BLaER1 (cell line): ENCODE data around the gene HOXB13.

Experiments used
- H3K27ac ChIP-seq: shearing (Covaris generic); formaldehyde crosslinking; 2 replicates; pipeline ENCODE4 v1.8.1; 2022
- H3K27me3 ChIP-seq: shearing (Covaris generic); formaldehyde crosslinking; 2 replicates; pipeline ENCODE4 v1.8.1; 2022
- H3K36me3 ChIP-seq: shearing (Covaris generic); formaldehyde crosslinking; 2 replicates; pipeline ENCODE4 v1.8.1; 2022
- H3K4me1 ChIP-seq: shearing (Covaris generic); formaldehyde crosslinking; 2 replicates; pipeline ENCODE4 v1.8.1; 2022
- H3K4me2 ChIP-seq: shearing (Covaris generic); formaldehyde crosslinking; 2 replicates; pipeline ENCODE4 v1.8.1; 2022
- H3K4me3 ChIP-seq: shearing (Covaris generic); formaldehyde crosslinking; 2 replicates; pipeline ENCODE4 v1.8.1; 2022
- H3K9ac ChIP-seq: shearing (Covaris generic); formaldehyde crosslinking; 2 replicates; pipeline ENCODE4 v1.8.1; 2022
- H3K9me3 ChIP-seq: shearing (Covaris generic); formaldehyde crosslinking; 2 replicates; pipeline ENCODE4 v1.8.1; 2022
- H4K20me1 ChIP-seq: shearing (Covaris generic); formaldehyde crosslinking; 2 replicates; pipeline ENCODE4 v1.8.1; 2022
- Cebpa-rat ChIP-seq: shearing (Covaris generic); IDR thresholded peaks from 2 replicates; pipeline ENCODE4 v1.8.1; 2022

Gene HOXB13

GRCh38 chr17:48737330-48738043 is 8.9 kb upstream of the HOXB13 start:
- Histone ChIP-seq H4K20me1 (peaks cover 85% of the 10 kb centered on the region), H3K4me3 (no peak overlapping the region), H3K4me1 (no peaks in the 10 kb centered on the region), H3K4me2 (no peak overlapping the region), H3K27me3 (peaks cover 100% of the 10 kb centered on the region), H3K9me3 (peaks cover 28% of the 10 kb centered on the region; the same call in 1 of the 2 replicates), H3K9ac (no peak overlapping the region), H3K27ac (no peak overlapping the region), H3K36me3 (no peaks in the 10 kb centered on the region)
- TF ChIP-seq Cebpa-rat, result no peak

GRCh38 chr17:48735062-48735351 is 6.5 kb upstream of the HOXB13 start:
- peaks cover 94% of the 10 kb centered on the region for H4K20me1 ChIP-seq
- H3K9ac ChIP-seq, result no peak overlapping the region
- TF ChIP-seq Cebpa-rat, result no peak
- no peak overlapping the region for H3K4me2 ChIP-seq
- H3K36me3 ChIP-seq, result no peaks in the 10 kb centered on the region
- H3K27me3 ChIP-seq, result peaks cover 100% of the 10 kb centered on the region
- no peaks in the 10 kb centered on the region for H3K4me1 ChIP-seq
- no peak overlapping the region for H3K27ac ChIP-seq
- peaks cover 17% of the 10 kb centered on the region; the same call in 1 of the 2 replicates for H3K9me3 ChIP-seq
- H3K4me3 ChIP-seq, result no peak overlapping the region

- H3K4me1 ChIP-seq, result no peaks in the 10 kb centered on the region
- H3K36me3 ChIP-seq, result no peaks in the 10 kb centered on the region
- no peak overlapping the region for H3K9ac ChIP-seq
- no peak for TF ChIP-seq Cebpa-rat
- H3K9me3 ChIP-seq, result peaks cover 17% of the 10 kb centered on the region; the same call in 1 of the 2 replicates
- H3K4me3 ChIP-seq, result no peak overlapping the region
- peaks cover 100% of the 10 kb centered on the region for H3K27me3 ChIP-seq
- H3K4me2 ChIP-seq, result no peak overlapping the region
- no peak overlapping the region for H3K27ac ChIP-seq
- peaks cover 97% of the 10 kb centered on the region for H4K20me1 ChIP-seq
Observed at GRCh38 chr17:48734333-48735061, 5.9 kb upstream of the HOXB13 start.

- Histone ChIP-seq H3K9ac (no peak overlapping the region), H3K36me3 (no peaks in the 10 kb centered on the region), H3K4me3 (no peak overlapping the region), H3K4me2 (no peak overlapping the region), H4K20me1 (peaks cover 96% of the 10 kb centered on the region), H3K27me3 (peaks cover 100% of the 10 kb centered on the region), H3K4me1 (no peaks in the 10 kb centered on the region), H3K9me3 (peaks cover 13% of the 10 kb centered on the region; the same call in 1 of the 2 replicates), H3K27ac (no peak overlapping the region)
- TF ChIP-seq Cebpa-rat, result no peak
Observed at GRCh38 chr17:48733632-48734328, 5.2 kb upstream of the HOXB13 start.

- Histone ChIP-seq H4K20me1 (peaks cover 96% of the 10 kb centered on the region), H3K4me3 (no peak overlapping the region), H3K36me3 (no peaks in the 10 kb centered on the region), H3K27me3 (peaks cover 100% of the 10 kb centered on the region), H3K4me2 (no peak overlapping the region), H3K9me3 (0 out of 2 replicates have a peak, but pooled peaks cover 6% of the 10 kb centered on the region), H3K9ac (no peak overlapping the region), H3K27ac (no peak overlapping the region), H3K4me1 (no peaks in the 10 kb centered on the region)
- no peak for TF ChIP-seq Cebpa-rat
Observed at GRCh38 chr17:48732688-48733629, 4.4 kb upstream of the HOXB13 start.

- peaks cover 100% of the 10 kb centered on the region for H3K27me3 ChIP-seq
- H3K9me3 ChIP-seq, result no peaks in the 10 kb centered on the region
- no peak overlapping the region for H3K4me2 ChIP-seq
- H3K27ac ChIP-seq, result no peak overlapping the region
- no peaks in the 10 kb centered on the region for H3K36me3 ChIP-seq
- peaks cover 96% of the 10 kb centered on the region for H4K20me1 ChIP-seq
- H3K4me3 ChIP-seq, result no peak overlapping the region
- H3K4me1 ChIP-seq, result no peaks in the 10 kb centered on the region
- H3K9ac ChIP-seq, result no peak overlapping the region
- no peak for TF ChIP-seq Cebpa-rat
Observed at GRCh38 chr17:48731355-48731754, 2.8 kb upstream of the HOXB13 start.

- Histone ChIP-seq H4K20me1 (peaks cover 96% of the 10 kb centered on the region), H3K9me3 (no peaks in the 10 kb centered on the region), H3K36me3 (no peaks in the 10 kb centered on the region), H3K27me3 (peaks cover 100% of the 10 kb centered on the region), H3K9ac (no peak overlapping the region), H3K27ac (no peak overlapping the region), H3K4me1 (no peaks in the 10 kb centered on the region), H3K4me3 (no peak overlapping the region), H3K4me2 (no peak overlapping the region)
- TF ChIP-seq Cebpa-rat, result no peak
Observed at GRCh38 chr17:48730240-48730550, 1.6 kb upstream of the HOXB13 start.

- H3K4me2 ChIP-seq, result no peak overlapping the region
Observed at GRCh38 chr17:48729335-48730239, 1.0 kb upstream of the HOXB13 start.

More at GRCh38 chr17:48729335-48730239, 1.0 kb upstream of the HOXB13 start:
- Histone ChIP-seq H3K27me3 (peaks cover 100% of the 10 kb centered on the region), H3K27ac (no peak overlapping the region), H3K4me3 (no peak overlapping the region), H3K4me1 (no peaks in the 10 kb centered on the region), H3K9ac (no peak overlapping the region), H3K36me3 (no peaks in the 10 kb centered on the region), H3K9me3 (no peaks in the 10 kb centered on the region), H4K20me1 (peaks cover 96% of the 10 kb centered on the region)
- no peak for TF ChIP-seq Cebpa-rat
